Activated CD8-positive, alpha-beta memory T cell treated with anti-CD3 and anti-CD28 coated beads, Interleukin-2, amount 50 U/mL, for 1 hour (primary cell): Measurements from ENCODE around the gene FRMPD2.
"Not testable (repeated sequence)": the region's sequence is repeated elsewhere in the genome, so short reads cannot be mapped to it uniquely, and the experiment has no call there.

Experiments
- DNase-seq: peaks from one replicate; pipeline ENCODE4 v3.0.0-alpha.2; 2020; ENCODE audit errors: extremely low read depth

FRMPD2 gene

DNA sequence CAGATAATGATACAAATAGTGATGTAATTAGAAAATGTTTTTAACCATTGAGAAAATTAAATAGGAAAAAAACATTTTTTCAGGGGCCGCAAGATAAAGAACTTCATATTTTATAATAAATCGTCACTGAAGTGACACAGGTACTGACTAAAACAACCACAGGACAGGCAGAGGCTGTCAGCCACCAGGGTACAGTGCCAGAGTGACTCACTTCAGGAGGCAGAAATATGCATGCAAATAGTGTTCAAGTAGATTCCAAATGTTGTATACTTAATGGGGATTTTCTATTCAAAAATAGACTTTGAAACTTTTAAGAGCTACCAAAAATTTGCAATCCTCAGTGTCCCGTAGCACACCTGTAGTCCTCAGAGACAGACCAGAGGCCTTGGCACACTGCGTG is 68.6 kb downstream of the FRMPD2 start:
- no peak for DNase-seq

DNA sequence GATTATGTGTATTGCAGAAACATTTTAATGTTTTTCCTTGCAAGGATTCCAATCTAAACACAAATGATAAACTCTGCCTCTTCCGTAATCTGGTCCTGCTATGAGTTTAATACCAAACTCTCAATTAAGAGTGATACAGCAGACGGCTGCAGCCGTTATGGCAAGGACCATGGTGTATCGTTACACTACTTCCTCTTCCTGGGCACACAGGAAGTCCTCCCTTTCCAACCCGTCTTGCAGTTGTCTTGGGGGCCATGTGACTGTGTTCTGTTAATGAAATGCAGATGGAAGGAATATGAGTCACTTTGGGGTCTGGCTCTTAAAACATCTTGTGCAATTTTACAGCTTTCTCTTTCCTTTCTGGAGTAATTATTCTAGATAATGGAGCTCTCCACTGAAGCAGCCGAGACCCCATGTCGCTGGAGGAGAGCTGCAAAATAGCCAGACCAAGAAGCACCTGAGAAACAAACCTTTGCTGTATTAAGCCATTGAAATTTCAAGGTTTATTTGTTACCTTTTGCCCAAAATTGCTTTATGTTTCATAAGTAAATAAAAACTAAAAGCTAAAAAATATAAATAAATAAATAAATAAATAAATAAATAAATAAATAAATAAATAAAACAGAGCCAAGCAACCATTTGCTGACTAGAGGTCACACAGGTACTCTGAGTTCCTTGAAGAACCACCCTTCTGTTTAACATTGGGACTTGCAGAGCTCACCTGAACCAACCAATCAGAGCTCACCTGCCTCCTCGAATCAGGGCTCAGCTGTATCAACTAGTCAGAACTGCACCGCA is 74.7 kb downstream of the FRMPD2 start:
- DNase-seq, result no peak

DNA sequence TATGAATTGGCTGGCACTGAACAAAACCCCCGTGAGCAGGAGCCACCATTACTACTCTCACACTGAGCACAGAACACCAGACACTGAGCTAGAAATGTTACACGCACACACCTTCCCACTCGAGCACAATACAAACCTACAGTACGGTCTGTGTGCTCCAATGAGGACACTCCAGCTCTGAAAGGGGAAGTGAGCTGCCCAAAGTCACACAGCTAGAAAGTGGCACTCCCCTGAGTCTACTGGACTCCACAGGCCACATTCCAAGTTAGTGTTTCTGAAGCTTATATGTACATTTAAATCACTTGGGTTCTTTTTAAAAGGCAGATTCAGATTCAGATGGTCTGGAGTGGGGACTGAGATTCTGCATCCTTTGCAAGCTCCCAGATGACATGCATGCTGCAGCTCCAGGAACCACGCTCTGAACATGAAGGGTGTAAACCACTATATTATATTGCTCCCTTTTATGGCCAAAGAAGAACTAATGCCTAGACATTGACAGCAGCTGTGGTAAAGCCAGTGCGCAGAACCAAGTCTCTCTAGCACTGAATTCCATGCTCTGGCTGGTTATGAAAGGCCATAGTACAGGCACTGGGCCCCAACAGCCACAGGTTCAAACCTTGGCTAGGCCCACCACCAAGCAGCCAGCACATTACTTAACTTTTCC is 77.1 kb downstream of the FRMPD2 start:
- DNase-seq, result no peak

DNA sequence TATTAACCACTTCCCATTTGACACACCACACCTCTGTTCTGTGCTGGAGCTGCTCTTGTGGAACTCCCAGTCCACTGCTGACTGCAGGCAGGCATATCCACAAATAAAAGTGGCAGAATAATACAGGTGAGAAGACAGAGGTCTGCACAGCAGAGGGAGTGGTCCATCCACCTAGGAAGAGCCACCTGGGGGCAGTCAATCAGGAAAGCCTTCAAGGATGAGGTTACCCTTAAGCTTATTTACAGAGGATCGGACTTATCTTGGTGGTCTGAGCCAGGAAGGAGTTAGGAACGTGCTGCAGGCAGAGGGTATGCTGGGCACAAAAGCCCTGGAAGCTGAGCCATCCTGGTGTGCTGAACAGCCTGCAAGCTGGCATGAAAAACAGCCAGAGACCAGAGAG is 78.7 kb downstream of the FRMPD2 start:
- DNase-seq, result no peak

DNA sequence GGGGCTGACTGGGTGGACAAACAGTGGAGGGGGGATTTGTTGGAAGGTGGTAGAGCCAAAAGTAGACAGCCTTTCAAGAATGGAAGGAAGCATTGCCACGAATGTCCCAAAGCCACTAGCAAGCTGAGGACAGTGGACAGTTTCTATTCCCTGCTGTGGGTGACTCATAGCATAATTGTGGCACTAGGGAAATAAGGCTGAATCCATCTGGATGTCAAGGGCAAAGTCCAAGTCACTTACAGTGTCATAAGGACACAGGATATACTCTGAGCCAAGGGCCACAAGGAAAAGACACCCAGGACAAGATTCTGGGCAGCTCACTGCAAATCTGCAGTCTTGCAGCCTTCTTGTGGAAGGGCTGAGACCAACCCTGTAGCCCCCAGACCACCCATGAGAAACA is 79.7 kb downstream of the FRMPD2 start:
- no peak for DNase-seq

DNA sequence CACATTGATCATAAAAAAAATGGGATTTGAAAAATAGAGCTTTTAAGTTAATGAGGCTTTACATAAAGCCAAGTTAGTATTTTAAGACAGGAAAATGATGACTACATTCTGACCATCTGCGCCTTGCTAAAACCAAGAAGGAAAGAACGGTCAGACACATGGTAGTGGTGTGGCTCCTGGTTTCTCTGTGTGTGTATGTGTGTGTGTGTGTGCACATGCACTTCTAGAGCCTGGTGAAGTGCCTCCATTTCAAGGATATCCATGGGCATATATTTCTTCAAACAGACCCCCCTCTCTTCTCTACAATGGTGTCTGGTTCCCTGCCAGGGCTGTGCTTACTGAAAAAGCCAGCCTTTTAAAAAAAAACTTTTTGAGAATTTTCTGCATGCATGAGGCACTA is 80.9 kb downstream of the FRMPD2 start:
- no peak for DNase-seq

DNA sequence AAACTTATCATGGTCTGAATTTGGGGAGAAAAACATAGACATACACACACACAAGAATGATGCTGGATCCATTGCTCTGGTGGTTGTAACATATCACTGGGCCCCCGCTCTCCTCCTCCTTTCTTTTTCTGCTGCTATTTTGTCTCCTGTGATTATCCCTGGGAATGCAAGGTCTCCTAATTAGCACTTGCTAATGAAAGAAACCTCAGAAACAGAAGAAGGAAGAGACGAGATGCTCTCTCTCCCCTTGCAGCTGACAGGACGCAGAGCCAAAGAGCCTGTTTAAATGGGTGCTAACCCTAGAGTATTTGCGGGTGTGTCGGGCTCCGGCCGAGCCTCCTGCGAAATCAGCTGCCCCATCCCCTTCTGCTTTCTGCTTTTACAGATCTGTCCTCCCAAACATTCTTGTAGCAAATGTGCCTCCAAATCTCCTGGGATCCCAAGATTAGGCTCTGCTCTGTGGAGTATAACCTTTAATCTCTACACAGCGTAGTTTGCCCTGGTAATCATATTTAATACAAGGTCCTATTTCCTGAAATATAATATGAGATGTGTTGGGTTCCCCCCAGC is 81.5 kb downstream of the FRMPD2 start:
- no peak for DNase-seq

DNA sequence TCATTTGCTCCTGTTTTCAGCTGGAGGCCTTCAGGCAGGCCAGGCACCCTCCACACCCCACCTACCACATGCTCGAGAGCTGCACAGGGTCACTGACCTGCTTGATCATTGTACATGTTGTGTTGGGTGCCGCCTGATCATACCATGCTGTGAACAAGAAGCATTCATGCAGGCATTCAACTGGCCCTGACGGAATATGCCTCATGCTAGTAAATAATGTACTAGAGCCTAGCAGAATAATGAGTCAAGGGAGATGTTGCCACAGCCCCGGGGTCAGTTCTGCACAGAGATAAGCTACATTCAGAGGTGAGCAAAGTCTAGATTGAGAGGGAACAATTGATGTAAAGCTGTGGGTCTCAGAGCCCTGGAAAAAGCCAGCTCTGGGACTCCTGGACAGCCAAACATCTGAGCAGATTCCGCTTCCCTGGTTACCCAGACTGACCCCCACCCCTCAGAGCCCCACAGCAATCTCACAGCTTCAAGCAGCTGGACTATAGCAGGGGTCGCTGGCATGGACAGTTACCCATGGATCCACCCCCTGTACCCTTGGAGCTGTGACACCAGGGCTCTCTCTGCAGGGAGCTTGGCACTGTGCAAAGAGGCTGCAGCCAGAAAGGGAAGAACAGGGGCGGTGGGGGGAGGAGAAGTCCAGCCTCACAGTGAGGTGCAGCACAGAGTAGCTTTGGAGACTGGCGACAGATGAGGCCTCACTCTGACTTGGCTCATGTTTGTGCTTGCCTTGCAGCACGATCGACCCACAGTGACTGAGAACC is 86.6 kb downstream of the FRMPD2 start:
- DNase-seq, result no peak

DNA sequence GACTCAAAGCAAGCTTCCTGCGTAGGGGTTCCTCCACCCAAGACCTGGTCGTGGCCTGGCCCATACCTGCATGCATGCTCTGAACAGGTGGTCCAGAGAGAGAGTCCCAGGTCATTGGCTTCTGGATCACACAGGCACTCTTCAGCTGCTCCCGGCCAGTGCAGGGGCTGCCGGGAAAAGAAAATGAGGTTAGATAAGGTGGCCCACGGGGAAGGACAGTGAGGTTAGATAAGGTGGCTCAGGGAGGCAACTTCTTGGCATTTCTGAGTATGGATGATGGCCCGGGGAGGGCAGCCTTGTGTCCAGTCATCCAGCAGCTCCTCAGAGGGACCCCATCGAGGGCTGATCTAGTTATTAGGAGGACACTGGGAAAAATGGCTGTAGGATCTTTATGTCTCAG is 87.4 kb downstream of the FRMPD2 start:
- no peak for DNase-seq

DNA sequence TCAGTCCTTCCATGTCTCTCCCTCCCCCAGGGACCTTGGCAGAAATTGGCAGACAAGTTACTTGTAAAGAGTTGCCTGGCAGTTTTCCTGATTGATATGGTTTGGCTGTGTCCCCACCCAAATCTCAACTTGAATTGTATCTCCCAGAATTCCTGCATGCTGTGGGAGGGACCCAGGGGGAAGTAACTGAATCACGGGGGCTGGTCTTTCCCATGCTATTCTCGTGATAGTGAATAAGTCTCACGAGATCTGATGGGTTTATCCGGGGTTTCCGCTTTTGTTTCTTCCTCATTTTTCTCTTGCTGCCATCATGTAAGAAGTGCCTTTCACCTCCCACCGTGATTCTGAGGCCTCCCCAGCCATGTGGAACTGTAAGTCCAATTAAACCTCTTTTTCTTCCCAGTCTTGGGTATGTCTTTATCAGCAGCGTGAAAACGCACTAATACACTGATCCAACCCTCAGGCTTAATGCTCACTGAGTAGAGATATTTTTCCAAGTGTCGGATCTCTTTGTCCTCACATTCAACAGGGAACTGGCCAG is 88.2 kb downstream of the FRMPD2 start:
- DNase-seq, result not testable (repeated sequence)

DNA sequence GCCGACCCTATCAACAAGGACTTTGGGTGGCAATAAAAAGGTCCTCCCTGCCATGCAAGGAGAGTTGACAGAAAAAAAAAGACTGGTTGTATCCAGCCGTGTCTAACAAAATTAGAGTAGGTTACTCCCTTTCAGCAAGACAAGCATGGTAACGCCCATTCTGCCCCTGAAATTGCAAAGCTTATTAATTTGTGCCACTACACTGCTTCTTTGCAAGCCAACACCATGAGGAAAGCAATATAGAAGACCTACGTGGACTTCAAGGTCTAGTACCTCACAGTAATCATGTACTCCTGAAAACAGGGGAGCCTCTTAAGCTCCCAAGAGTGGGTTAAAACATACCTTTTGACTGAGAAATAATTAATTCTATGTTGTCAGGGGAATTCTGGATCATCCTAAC is 90.3 kb downstream of the FRMPD2 start:
- no peak for DNase-seq

DNA sequence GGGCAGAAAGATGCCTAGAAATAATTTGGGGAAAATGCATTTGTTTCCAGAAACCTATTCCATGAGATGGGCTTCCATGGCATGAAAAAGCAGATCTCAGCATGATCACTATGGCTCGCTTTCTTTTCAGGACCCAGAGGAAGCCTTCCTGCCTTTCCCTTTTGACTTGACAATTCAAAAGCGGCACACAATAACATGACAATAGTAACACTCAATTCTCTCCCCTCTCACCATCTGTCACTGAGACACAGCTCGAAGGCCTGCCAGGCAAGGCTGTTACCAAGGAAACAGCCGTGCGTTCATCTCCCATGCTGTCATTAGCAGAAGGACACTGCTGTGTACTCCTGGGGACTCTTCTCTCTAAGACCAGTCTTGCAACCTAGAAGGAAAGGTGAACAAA is 101.8 kb downstream of the FRMPD2 start:
- not testable (repeated sequence) for DNase-seq

DNA sequence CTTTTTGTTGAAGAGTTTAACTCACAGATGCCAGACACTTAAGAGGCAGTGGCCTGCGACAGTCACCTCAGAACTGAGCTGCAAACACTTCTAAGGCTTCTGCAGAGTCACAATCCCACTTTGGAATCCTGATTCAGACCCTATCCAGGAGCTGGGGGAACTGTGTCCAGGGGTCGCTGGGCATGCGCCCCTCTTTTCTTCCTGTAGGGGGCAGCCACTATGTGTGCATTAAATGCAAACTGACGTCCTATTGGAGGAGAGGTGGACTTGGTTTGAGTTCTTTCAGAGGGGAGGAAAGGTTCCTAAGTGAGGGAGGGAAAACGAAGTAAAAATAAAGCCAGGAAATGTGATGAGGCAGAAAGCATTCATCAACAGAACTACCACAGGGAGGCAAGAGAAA is 113.8 kb downstream of the FRMPD2 start:
- not testable (repeated sequence) for DNase-seq

DNA sequence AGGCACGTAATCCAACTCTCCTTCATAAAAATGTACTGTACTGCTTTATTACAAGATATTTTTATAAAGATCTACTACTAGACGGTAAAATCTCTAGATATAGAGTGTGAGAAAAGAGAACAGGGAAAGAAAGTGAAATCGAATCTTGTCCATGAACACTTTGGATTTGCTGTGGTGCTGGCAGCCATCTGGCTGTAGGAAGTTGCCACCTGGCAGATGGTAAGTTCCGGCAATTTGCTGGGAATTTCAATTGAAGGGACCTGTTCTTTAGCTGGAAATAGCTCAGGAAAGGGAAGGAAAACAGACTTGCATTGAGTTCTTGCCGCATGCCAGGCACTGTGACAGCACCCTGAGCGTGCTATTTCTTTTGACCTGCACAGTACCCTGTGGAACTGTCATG is 114.3 kb downstream of the FRMPD2 start:
- DNase-seq, result not testable (repeated sequence)

DNA sequence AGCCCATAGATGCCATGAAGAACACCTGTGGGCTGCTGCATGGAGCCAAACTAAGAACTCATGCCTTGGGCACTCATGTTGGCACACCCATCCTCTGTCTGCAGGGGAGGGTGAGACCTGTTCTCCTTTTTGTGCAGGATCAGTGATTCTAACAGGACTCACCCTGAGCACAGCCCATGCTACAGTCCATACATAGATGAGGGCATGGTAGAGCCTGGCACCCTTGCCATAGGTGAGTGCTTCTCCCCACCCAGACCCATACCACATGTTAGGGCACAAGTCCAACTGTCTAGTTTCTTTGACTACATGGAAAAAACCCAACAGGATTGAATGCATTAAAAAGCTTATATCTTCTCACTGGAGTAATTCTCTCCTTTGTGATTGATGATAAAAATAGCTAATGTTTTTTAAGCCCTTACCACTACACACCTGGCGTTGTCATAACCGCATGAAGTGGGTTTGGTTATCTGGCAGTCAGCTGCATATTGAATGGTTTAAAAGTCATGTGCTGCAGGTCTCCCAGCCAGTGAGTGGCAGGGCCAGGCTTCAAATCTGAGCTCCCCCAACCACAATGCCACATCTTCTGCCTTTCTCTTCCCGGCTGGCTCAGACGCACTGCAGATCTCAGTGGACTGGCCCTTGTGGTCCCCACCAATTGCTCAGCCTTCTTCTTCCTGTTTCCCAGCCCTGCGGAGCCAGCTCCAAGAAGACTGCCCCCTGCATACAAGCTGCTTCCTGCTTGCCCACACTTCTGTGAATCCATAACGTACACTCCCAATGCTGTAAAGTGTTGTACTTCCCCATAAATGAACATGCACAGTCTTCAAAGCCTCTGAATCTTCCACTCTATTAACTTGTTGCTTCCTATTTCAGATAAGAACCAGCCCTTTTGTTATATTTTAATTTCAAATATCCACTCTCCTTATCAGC is 120.0 kb downstream of the FRMPD2 start:
- DNase-seq, result not testable (repeated sequence)

DNA sequence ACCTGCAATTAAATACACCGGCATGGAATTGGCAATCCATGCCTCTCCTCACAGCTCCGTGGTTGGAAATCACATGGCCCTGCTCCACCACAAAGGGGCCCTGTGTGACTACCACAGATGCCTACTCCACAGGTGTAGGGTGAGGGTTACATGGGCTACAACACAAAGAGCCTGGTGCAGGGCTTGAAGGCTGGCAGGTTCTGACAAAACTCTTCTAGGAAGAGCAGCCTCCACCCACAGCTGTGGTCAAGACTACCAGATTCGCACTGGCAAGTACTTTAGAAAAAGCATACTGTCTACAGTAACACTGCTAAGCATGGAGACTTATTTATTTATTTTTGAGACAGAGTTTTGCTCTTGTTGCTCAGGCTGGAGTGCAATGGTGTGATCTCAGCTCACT is 126.9 kb downstream of the FRMPD2 start:
- DNase-seq, result not testable (repeated sequence)

DNA sequence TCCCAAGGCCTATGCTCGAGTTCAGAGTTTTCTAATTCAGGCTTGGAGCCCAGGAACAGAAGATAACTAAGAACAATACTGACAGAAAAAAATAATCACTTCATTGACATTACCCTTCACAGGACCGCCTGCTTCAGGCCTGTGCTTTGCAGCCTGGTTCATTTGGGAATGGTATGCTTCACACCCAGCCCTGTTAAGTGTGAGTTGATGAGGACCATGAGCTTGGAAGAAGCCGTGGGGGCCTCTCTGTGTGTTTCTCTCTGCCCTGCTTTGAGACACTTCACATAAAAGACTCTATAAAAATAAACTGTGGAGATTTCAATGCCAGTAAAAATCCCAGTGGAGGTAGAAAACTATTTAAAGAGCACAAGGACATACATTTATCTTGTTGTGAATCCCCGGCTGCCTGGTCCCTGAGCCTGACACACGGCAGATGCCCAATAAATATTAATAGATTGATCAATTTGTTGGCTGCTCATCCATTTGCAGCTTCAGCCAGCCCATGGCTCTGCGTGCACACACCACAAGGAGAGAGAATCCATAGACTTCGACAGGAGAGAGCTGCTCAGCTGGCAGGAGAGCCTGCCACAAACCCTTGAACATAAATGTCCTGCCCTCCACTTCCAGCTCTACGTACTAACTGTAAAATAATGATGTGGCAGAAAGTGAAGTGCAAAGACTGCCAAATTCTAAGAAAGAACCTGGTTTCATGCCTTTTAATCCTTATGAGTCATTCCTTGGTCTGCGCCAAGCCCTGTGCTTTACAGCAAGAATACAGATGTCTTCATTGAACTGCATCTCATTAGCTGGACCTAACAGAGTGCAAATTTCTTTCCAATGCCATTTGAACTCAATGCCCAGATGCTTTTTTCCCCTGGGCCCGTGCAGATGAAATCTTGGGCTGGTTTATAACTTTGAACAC is 130.5 kb downstream of the FRMPD2 start:
- not testable (repeated sequence) for DNase-seq

DNA sequence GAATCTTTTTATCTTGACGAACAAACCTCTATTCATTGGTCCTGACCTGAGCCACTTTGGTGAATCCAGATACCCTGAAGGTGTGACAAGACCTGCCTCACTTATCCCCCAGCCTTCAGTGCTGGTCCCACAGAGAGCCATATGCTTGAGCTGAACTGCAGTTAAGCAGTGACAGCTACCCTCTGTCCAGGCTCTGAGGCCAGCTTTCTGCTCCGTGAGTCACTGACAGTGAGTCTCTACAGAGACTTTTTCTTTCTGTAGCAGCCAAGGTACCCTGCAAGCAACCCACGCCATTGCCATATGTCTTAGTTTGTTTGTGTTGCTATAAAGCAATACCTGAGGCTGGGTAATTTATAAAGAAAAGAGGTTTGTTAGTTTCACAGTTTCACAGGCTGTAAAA is 133.5 kb downstream of the FRMPD2 start:
- not testable (repeated sequence) for DNase-seq

DNA sequence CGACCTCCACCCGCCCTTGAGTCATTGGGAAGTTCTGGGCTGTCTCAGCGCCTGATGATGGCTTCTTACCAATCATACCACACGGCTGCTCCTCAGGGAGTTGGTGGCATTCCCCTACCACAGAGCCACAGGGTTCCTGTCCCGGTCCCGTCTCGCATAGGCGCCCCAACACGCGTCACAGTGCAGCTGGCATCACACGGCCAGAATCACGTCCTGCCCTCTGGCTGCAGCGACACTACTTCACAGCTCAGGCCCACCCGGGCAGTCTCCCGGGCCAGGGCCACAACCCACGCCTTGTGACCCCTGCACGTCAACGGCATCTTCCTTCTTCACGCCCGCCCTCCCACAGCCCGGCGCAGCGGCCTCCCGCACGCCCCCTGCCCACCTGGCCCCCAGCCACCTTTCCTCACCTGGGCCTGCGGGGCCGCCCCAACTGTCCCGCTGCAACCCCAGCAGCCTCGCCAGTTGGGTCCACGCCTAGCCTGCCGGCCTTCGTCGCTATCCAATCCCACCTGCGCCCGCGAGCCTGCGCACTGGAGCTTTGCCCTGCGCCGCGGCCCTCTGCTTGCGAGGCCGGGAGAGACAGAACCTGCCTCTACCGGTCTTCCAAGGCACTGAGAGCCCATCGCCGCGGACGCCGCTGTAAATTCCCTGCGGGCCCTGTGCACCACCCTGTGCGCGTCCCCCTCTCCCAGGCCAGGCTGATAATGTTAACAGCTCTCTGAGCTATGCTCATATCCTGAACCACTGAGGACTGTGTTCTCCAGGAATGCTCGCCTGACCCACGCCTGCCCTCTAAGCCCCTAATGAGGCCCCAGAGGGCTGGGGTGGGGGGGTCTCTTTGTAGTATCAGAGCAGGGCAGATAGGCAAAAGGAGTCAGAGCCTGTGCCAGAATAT is 134.3 kb downstream of the FRMPD2 start:
- DNase-seq, result not testable (repeated sequence)
